ENCODE measurements around the gene PHC2. TPM values are rescaled to one million over a fixed set of nuclear protein-coding genes. Genes with fewer than 3 reads are reported as not detected.

PHC2 gene
- total and polyA plus RNA-seq, 11 donors: 79.7 to 194 (median 99.4) TPM

DNA sequence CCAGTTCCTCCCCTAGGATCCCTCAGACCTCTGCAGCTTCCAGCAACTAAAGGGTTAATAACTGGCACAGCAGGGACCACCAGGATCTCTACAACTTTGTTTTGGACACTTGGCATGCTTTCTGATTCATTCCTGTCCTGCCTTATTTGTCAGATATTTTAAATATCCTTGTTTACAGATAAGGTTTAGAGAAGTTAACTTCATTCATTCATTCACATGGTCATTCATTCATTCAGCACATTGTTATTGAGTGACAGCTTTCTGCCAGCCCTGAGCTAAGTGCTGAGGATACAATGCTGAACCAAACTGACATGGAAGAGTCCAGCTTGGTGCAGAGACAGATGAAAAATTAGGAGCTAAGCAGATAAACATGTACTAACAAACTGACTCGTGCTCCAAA, 8.8 kb upstream of the PHC2 start:
- 23 to 43% (median 37%) methylated on average over 1 of the region's 1 CpG for WGBS, 4 donors

DNA sequence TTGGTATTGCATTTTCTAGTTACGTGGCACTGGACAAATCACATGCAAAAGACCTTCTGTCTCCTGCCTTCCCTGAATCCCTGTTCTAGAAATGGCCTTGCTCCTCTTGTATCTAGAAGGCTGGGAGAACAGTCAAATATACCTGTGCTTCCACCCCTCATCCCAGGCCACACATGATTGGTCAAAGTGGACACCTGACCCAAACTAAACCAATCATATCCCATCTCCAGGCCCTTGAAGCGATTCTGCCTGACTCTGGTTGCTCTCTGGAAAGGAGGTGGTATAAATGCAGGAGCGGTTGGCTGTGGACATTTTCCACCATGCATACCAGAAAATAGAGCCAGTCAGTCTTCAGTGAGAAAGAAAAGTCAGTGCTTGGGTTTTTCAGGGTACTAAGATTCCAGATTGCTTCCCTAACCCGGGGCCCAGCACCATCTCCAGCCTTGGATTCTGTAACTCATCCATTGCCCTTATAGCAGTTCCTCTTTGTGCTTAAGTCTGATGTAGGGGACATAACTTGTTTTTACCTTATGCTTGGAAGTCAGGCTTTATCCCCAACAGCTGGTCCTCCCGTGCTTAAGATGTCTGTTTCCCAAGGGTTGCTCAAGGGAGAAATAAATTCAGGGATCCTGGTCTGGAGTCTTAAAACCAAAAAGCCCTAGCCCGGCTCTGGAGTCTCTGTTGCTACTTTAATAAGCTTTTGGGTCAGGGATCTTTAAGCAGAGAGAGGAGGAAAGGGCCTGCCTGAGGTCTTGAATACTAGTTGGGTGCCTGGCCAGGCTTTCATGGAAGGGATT, 7.7 kb upstream of the PHC2 start:
- H3K9me3 ChIP-seq: no peaks in the 10 kb centered on the region
- ATAC-seq (no peak), DNase-seq (no peak)
- no peak overlapping the region for H3K4me3 ChIP-seq
- H3K27ac ChIP-seq: no peak overlapping the region
- H3K27me3 ChIP-seq: no peaks in the 10 kb centered on the region
- H3K36me3 ChIP-seq: no peaks in the 10 kb centered on the region
- no peak for TF ChIP-seq POLR2A (IDR thresholded peaks at IDR 0.05)
- TF ChIP-seq, protein P1, sequence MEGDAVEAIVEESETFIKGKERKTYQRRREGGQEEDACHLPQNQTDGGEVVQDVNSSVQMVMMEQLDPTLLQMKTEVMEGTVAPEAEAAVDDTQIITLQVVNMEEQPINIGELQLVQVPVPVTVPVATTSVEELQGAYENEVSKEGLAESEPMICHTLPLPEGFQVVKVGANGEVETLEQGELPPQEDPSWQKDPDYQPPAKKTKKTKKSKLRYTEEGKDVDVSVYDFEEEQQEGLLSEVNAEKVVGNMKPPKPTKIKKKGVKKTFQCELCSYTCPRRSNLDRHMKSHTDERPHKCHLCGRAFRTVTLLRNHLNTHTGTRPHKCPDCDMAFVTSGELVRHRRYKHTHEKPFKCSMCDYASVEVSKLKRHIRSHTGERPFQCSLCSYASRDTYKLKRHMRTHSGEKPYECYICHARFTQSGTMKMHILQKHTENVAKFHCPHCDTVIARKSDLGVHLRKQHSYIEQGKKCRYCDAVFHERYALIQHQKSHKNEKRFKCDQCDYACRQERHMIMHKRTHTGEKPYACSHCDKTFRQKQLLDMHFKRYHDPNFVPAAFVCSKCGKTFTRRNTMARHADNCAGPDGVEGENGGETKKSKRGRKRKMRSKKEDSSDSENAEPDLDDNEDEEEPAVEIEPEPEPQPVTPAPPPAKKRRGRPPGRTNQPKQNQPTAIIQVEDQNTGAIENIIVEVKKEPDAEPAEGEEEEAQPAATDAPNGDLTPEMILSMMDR (IDR thresholded peaks at IDR 0.05): no peak
- WGBS, 4 donors: 80 to 91% (median 87%) methylated on average over 6 of the region's 6 CpGs
- intact Hi-C loops (cut with DNase I): no loop called here
- peaks cover 0 to 42% (median 21%) of the 10 kb centered on the region in 12 donors for H3K4me1 ChIP-seq

More for the DNA sequence above, 8.8 kb upstream of the PHC2 start:
- no peak overlapping the region for H3K27ac ChIP-seq
- TF ChIP-seq, protein P1 (IDR thresholded peaks at IDR 0.05): no peak
- no peak for TF ChIP-seq POLR2A (IDR thresholded peaks at IDR 0.05)
- H3K9me3 ChIP-seq: no peaks in the 10 kb centered on the region
- H3K27me3 ChIP-seq: no peaks in the 10 kb centered on the region
- H3K4me1 ChIP-seq: peaks cover 3 to 40% (median 19%) of the 10 kb centered on the region in 12 donors
- intact Hi-C loops (cut with DNase I): no loop called here
- ATAC-seq (no peak), DNase-seq (no peak)
- H3K36me3 ChIP-seq: no peaks in the 10 kb centered on the region
- H3K4me3 ChIP-seq: no peak overlapping the region

DNA sequence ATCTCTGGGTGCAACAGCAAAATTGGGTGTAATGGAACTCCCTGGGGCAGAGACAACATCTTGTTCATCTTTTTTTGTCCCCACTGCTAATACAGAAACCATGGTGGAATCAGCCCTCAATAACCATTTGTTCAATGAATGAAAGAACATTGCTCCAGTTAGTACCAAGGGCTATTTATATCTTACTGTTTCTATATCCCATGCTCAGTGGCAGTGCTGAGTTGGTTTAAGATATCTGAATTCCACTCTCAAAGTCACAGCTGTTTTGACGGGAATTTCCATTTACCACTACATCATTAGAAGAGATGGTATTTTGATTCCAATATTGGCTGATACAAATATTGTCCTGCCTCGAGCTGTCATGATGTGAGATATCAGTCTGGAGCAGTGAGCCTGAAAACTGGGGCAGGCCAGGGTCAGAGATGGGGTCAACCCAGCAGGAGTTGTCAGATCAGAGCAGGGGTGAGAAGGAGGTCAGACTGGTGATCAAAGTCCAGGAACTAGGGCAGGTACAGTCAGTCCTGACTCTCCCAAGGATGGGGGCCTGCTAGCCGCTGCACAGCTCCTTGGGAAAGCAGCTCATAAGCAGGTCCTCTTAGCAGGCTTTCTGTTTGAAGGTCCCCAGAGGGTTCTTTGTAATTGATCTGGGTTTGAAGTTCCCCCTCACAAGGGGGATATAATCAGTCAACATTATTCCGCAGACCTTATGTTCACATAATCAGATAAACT, 5.8 kb upstream of the PHC2 start:
- DNase-seq (no peak), ATAC-seq (peak in 3 of 4 donors; percentile 32 to 52 (median 47))
- TF ChIP-seq, protein P1 (IDR thresholded peaks at IDR 0.05): no peak
- TF ChIP-seq POLR2A (IDR thresholded peaks at IDR 0.05): no peak
- 49 to 73% (median 65%) methylated on average over 3 to 4 of the region's 4 CpGs for WGBS, 4 donors
- H3K27ac ChIP-seq: peak overlapping the region in 4 of 12 donors; percentile 3 to 37 (median 10)
- H3K4me1 ChIP-seq: peaks cover 0 to 45% (median 19%) of the 10 kb centered on the region in 12 donors
- intact Hi-C loops (cut with DNase I): loop anchor here in 1 of 10 donors (2.0 kb wide), 1 partner anchor 18 kb away; no protein-coding TSS in a partner anchor
- H3K9me3 ChIP-seq: no peaks in the 10 kb centered on the region
- no peaks in the 10 kb centered on the region for H3K36me3 ChIP-seq
- no peaks in the 10 kb centered on the region for H3K27me3 ChIP-seq
- no peak overlapping the region for H3K4me3 ChIP-seq

Data from heart left ventricle (tissue), 16 donors.